HCT116 (cell line): Measurements from ENCODE around the gene NOD1. TPM values are rescaled to one million over a fixed set of nuclear protein-coding genes. Genes with fewer than 3 reads are reported as not detected.

Experiments
- ATAC-seq: fragments of 200-7000 bp; cut with Tn5 transposase; 2 replicates; pipeline ENCODE4 v1.9.1; 2020; ENCODE audit warnings: mild to moderate bottlenecking, moderate library complexity
- BruUV-seq: library from RNA; stranded (reverse); fragments of 400-500 nt; replicated peaks from 2 replicates; lab custom pipeline; 2021; lab: Mats Ljungman, UMichigan
- CTCF ChIA-PET: fragments of 300-600 bp; sonication (Branson Sonifier 250); formaldehyde crosslinking; loops from one replicate; lab custom pipeline; 2021; ENCODE audit warnings: antibody characterized with exemption; lab: Charles Lee
- POLR2A ChIA-PET: fragments of 300-600, 350-600 bp; sonication (Branson Sonifier 250); formaldehyde crosslinking; loops from one replicate; lab custom pipeline; 2021; ENCODE audit warnings: antibody characterized with exemption; lab: Charles Lee
- RAD21 ChIA-PET, 2 experiments: fragments of 300-600 bp; sonication (Branson Sonifier 250); formaldehyde crosslinking; loops; one replicate each; lab custom pipeline; 2023; ENCODE audit warnings: low total read pairs in 2 of 2; ENCODE audit not compliant: uncharacterized antibody in 2 of 2, unreplicated experiment in 2 of 2, low non-redundant PET in 1 of 2; lab: Charles Lee
- DNase-seq: peaks from one replicate; pipeline ENCODE4 v3.0.0-alpha.2; 2010; ENCODE audit warnings: low read depth, low spot score
- H2AFZ ChIP-seq: fragments of 200-600 bp; shearing (Covaris generic), sonication (generic); 2 replicates; pipeline ENCODE4 v1.6.1; 2017; ENCODE audit warnings: low read depth, mixed run types, mixed read lengths, antibody characterized with exemption, low read length; ENCODE audit not compliant: poor library complexity, severe bottlenecking
- H3K27ac ChIP-seq: 2 replicates; pipeline ENCODE4 v1.5.1; 2012; ENCODE audit warnings: low read depth, low read length
- H3K27me3 ChIP-seq: fragments of 200-600 bp; sonication (generic); 2 replicates; pipeline ENCODE4 v1.6.1; 2016; ENCODE audit warnings: mixed run types, low read length, mixed read lengths; ENCODE audit not compliant: insufficient read depth
- H3K36me3 ChIP-seq, 2 experiments: fragments of 200-500 bp in 1 of 2; fragments of 200-600 bp in 1 of 2; sonication (Bioruptor generic) in 1 of 2; sonication (generic) in 1 of 2; 2 replicates each; pipeline versions ENCODE4 v1.5.1 to v1.6.1; 2014 to 2016; ENCODE audit warnings: low read length in 2 of 2, inconsistent platforms in 1 of 2, mixed read lengths in 1 of 2, mixed run types in 1 of 2; ENCODE audit not compliant: insufficient read depth in 2 of 2, control insufficient read depth in 1 of 2
- H3K4me1 ChIP-seq, 2 experiments: fragments of 200-600 bp in 1 of 2; sonication (generic) in 1 of 2; 2 replicates each; pipeline versions ENCODE4 v1.5.1 to v1.6.1; 2012 to 2017; ENCODE audit warnings: low read length in 2 of 2, inconsistent platforms in 1 of 2, mild to moderate bottlenecking in 1 of 2, mixed read lengths in 1 of 2, mixed run types in 1 of 2, moderate library complexity in 1 of 2; ENCODE audit not compliant: insufficient read depth in 2 of 2, control insufficient read depth in 1 of 2
- H3K4me2 ChIP-seq: fragments of 200-600 bp; sonication (generic); 2 replicates; pipeline ENCODE4 v1.6.1; 2017; ENCODE audit warnings: mixed run types, low read length, mixed read lengths
- H3K4me3 ChIP-seq, 2 experiments: fragments of 200-600 bp in 1 of 2; sonication (generic) in 1 of 2; replicated peaks in 1 of 2; 2 replicates each; pipeline ENCODE4 v1.5.1; 2011 to 2016; ENCODE audit warnings: low read length in 2 of 2, control low read depth in 1 of 2, low read depth in 1 of 2, mild to moderate bottlenecking in 1 of 2, mixed read lengths in 1 of 2, mixed run types in 1 of 2
- H3K79me2 ChIP-seq: fragments of 200-600 bp; sonication (generic); 2 replicates; pipeline ENCODE4 v1.6.1; 2017; ENCODE audit warnings: mild to moderate bottlenecking, mixed run types, low read length, moderate library complexity, mixed read lengths; ENCODE audit not compliant: insufficient read depth
- H3K9ac ChIP-seq: fragments of 200-600 bp; sonication (generic); 2 replicates; pipeline ENCODE4 v1.6.1; 2016; ENCODE audit warnings: low read length, mixed read lengths
- H3K9me2 ChIP-seq: fragments of 200-600 bp; sonication (generic), shearing (Covaris generic); 2 replicates; pipeline ENCODE4 v1.6.1; 2017; ENCODE audit warnings: mixed run types, mild to moderate bottlenecking, moderate library complexity; ENCODE audit not compliant: insufficient read depth
- H3K9me3 ChIP-seq, 2 experiments: fragments of 200-500 bp in 1 of 2; fragments of 200-600 bp in 1 of 2; sonication (Bioruptor generic) in 1 of 2; sonication (generic) in 1 of 2; 2 replicates each; pipeline ENCODE4 v1.6.1; 2014 to 2017; ENCODE audit warnings: low read length in 2 of 2, mixed read lengths in 2 of 2, inconsistent platforms in 1 of 2, low read depth in 1 of 2, mild to moderate bottlenecking in 1 of 2, mixed run types in 1 of 2, moderate library complexity in 1 of 2; ENCODE audit not compliant: control insufficient read depth in 1 of 2, insufficient read depth in 1 of 2
- H4K20me1 ChIP-seq: fragments of 200-600 bp; sonication (generic), shearing (Covaris generic); 2 replicates; pipeline ENCODE4 v1.6.1; 2017; ENCODE audit warnings: mixed run types, mild to moderate bottlenecking, moderate library complexity; ENCODE audit not compliant: insufficient read depth
- FOSL1 ChIP-seq: IDR thresholded peaks from 2 replicates; pipeline ENCODE4 v1.6.1; 2012; ENCODE audit warnings: low read depth
- JUND ChIP-seq: IDR thresholded peaks from 2 replicates; pipeline ENCODE4 v1.6.1; 2012
- POLR2A ChIP-seq: IDR thresholded peaks from 2 replicates; pipeline ENCODE4 v1.7.0; 2011; ENCODE audit warnings: borderline replicate concordance; ENCODE audit not compliant: insufficient read depth, insufficient read length; ENCODE audit errors: extremely low read depth
- RAD21 ChIP-seq: IDR thresholded peaks from 2 replicates; pipeline ENCODE4 v1.6.1; 2012; ENCODE audit warnings: low read depth, mild to moderate bottlenecking
- SIN3A ChIP-seq: IDR thresholded peaks from 2 replicates; pipeline ENCODE4 v1.6.1; 2012; ENCODE audit warnings: low read depth
- TCF7L2 ChIP-seq: IDR thresholded peaks from 2 replicates; pipeline ENCODE4 v1.7.0; 2011; ENCODE audit warnings: borderline replicate concordance, inconsistent platforms; ENCODE audit not compliant: insufficient read depth, insufficient read length; ENCODE audit errors: extremely low read depth
- ZFX ChIP-seq: fragments of 450-650 bp; IDR thresholded peaks from 2 replicates; pipeline ENCODE4 v1.6.1; 2017
- intact Hi-C: fragments of 100-400 bp; cut with micrococcal nuclease; formaldehyde crosslinking; loops from 2 replicates; pipeline ENCODE4 v1.10.0; 2022
- total RNA-seq: library from RNA; stranded (reverse); gene quantifications from one replicate; pipeline ENCODE4 v1.2.1, GENCODE V29; 2021; ENCODE audit not compliant: unreplicated experiment
- TF ChIP-seq, protein P1 (sequence below): IDR thresholded peaks from 2 replicates; pipeline ENCODE4 v1.6.1; 2012
- TF ChIP-seq, protein P2 (sequence below): IDR thresholded peaks from 2 replicates; pipeline ENCODE4 v1.6.1; 2012; ENCODE audit warnings: low read depth
- TF ChIP-seq, protein P3 (sequence below): IDR thresholded peaks from 2 replicates; pipeline ENCODE4 v1.6.1; 2011; ENCODE audit warnings: mild to moderate bottlenecking, low read length, moderate library complexity; ENCODE audit not compliant: insufficient replicate concordance; ENCODE audit errors: extremely low read depth

Gene NOD1
- total RNA-seq, 1 experiment from 2014 or later, result 5.9 TPM

DNA sequence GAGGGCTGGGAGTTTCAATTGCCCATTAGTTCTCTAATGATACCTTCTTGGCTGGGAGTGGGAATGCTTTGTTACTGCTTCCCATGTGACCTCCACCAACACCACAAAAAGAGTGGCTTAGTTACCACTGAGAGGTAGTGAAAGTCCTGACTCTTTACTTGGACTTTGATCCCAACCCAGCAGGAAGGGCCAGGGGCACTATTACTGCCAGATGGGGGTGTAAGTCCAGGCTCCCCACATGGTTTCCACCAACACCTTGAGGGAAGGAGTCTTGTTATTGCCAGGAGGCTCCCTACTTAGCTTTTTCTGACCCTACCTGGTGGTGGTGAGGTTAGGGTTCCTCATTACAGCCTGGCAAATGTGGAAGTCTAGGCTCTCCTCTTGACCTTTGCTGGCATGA lies 14.6 kb upstream of the NOD1 start:
- Histone ChIP-seq H3K4me3 (no peak overlapping the region), H3K9me3 (peaks cover 0 to 4% of the 10 kb centered on the region in 2 experiments; a peak in 2 of 4 replicates), H2AFZ (no peak overlapping the region), H3K4me2 (no peak overlapping the region), H3K79me2 (0 out of 2 replicates have a peak, but pooled peaks cover 2% of the 10 kb centered on the region), H3K36me3 (peaks cover 4 to 10% of the 10 kb centered on the region in 2 experiments; a peak in 3 of 4 replicates), H3K27me3 (no peaks in the 10 kb centered on the region), H3K9me2 (no peaks in the 10 kb centered on the region), H3K4me1 (no peaks in the 10 kb centered on the region), H3K9ac (no peak overlapping the region), H3K27ac (no peak overlapping the region), H4K20me1 (no peaks in the 10 kb centered on the region)
- ChIA-PET RAD21 (no interaction called here), POLR2A (no interaction called here), CTCF (no interaction called here)
- DNase-seq (no peak), ATAC-seq (no peak)
- intact Hi-C loops, result no loop called here
- BruUV-seq, result no TSS peak
- TF ChIP-seq FOSL1, result no peak
- TF ChIP-seq RAD21, result no peak
- TF ChIP-seq, protein P1, sequence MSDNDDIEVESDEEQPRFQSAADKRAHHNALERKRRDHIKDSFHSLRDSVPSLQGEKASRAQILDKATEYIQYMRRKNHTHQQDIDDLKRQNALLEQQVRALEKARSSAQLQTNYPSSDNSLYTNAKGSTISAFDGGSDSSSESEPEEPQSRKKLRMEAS, result no peak
- no peak for TF ChIP-seq ZFX
- no peak for TF ChIP-seq JUND
- no peak for TF ChIP-seq SIN3A
- TF ChIP-seq, protein P2, sequence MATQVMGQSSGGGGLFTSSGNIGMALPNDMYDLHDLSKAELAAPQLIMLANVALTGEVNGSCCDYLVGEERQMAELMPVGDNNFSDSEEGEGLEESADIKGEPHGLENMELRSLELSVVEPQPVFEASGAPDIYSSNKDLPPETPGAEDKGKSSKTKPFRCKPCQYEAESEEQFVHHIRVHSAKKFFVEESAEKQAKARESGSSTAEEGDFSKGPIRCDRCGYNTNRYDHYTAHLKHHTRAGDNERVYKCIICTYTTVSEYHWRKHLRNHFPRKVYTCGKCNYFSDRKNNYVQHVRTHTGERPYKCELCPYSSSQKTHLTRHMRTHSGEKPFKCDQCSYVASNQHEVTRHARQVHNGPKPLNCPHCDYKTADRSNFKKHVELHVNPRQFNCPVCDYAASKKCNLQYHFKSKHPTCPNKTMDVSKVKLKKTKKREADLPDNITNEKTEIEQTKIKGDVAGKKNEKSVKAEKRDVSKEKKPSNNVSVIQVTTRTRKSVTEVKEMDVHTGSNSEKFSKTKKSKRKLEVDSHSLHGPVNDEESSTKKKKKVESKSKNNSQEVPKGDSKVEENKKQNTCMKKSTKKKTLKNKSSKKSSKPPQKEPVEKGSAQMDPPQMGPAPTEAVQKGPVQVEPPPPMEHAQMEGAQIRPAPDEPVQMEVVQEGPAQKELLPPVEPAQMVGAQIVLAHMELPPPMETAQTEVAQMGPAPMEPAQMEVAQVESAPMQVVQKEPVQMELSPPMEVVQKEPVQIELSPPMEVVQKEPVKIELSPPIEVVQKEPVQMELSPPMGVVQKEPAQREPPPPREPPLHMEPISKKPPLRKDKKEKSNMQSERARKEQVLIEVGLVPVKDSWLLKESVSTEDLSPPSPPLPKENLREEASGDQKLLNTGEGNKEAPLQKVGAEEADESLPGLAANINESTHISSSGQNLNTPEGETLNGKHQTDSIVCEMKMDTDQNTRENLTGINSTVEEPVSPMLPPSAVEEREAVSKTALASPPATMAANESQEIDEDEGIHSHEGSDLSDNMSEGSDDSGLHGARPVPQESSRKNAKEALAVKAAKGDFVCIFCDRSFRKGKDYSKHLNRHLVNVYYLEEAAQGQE, result no peak
- TF ChIP-seq POLR2A, result no peak
- TF ChIP-seq, protein P3, sequence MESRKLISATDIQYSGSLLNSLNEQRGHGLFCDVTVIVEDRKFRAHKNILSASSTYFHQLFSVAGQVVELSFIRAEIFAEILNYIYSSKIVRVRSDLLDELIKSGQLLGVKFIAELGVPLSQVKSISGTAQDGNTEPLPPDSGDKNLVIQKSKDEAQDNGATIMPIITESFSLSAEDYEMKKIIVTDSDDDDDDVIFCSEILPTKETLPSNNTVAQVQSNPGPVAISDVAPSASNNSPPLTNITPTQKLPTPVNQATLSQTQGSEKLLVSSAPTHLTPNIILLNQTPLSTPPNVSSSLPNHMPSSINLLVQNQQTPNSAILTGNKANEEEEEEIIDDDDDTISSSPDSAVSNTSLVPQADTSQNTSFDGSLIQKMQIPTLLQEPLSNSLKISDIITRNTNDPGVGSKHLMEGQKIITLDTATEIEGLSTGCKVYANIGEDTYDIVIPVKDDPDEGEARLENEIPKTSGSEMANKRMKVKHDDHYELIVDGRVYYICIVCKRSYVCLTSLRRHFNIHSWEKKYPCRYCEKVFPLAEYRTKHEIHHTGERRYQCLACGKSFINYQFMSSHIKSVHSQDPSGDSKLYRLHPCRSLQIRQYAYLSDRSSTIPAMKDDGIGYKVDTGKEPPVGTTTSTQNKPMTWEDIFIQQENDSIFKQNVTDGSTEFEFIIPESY, result no peak
- no peak for TF ChIP-seq TCF7L2
